H1 (cell line): ENCODE results near the gene MORN2. TPM values are rescaled to one million over a fixed set of nuclear protein-coding genes. Genes with fewer than 3 reads are reported as not detected.

Experiments used
- polyA plus RNA-seq, 7 experiments: library from polyadenylated mRNA; depleted of rRNA in 3 of 7; stranded (reverse) in 5 of 7; unstranded in 2 of 7; fragments of >200 nt in 5 of 7; fragments of 200-250 nt in 2 of 7; gene quantifications; 1 replicate in 5 of 7; 2 replicates in 1 of 7; 4 replicates in 1 of 7; pipeline versions ENCODE4 v1.2.1 to v1.2.3, GENCODE V29; 2011 to 2013; ENCODE audit warnings: missing spikeins in 2 of 7, mixed read lengths in 2 of 7
- total RNA-seq: library from RNA; stranded (reverse); fragmentation: NEBNext Ultra II Directional; extraction: Animal tissue kit (Norgen Biotek cat#: 25700); gene quantifications from 2 replicates; pipeline ENCODE4 v1.2.1, GENCODE V29; 2021
- TF ChIP-seq, protein P1 (sequence below): fragments of 300-600 bp; sonication (generic); IDR thresholded peaks from 2 replicates; pipeline ENCODE4 v1.7.1; 2012; ENCODE audit warnings: low read length, moderate library complexity, mild to moderate bottlenecking, inconsistent platforms; ENCODE audit not compliant: insufficient replicate concordance
- TF ChIP-seq, protein P2 (sequence below), 3 experiments: IDR thresholded peaks; 1 replicate in 2 of 3; 2 replicates in 1 of 3; pipeline versions ENCODE4 v1.5.1 to v1.6.1; 2011; ENCODE audit warnings: low read length in 3 of 3, mild to moderate bottlenecking in 3 of 3, inconsistent platforms in 2 of 3, low read depth in 1 of 3, moderate library complexity in 1 of 3; ENCODE audit not compliant: insufficient read depth in 1 of 3; ENCODE audit errors: control extremely low read depth in 1 of 3

Gene MORN2
- total and polyA plus RNA-seq, 2 of the 8 experiments (the other 6 are each of a cell fraction or from before 2014, with no cell fraction given): 7.2 to 11.3 TPM

DNA sequence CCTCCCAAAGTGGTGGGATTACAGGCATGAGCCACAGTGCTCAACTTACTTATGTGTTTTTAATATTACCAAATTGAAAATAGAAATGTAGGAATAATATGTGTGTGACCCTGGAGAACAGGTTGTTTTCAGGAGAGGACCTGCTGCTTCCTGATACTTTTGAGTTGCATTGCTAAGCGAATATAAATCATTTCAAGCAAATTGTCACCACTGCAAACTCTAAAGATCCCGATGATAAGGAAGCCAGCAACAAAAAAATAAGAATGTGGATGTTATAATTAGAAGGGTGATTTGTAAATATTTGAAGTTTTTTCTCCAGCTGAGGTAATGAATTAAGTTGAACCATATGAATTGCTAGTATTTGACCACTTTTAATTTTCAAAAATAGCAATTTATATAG, 54.8 kb downstream of the MORN2 start (continued):
- TF ChIP-seq, protein P1, sequence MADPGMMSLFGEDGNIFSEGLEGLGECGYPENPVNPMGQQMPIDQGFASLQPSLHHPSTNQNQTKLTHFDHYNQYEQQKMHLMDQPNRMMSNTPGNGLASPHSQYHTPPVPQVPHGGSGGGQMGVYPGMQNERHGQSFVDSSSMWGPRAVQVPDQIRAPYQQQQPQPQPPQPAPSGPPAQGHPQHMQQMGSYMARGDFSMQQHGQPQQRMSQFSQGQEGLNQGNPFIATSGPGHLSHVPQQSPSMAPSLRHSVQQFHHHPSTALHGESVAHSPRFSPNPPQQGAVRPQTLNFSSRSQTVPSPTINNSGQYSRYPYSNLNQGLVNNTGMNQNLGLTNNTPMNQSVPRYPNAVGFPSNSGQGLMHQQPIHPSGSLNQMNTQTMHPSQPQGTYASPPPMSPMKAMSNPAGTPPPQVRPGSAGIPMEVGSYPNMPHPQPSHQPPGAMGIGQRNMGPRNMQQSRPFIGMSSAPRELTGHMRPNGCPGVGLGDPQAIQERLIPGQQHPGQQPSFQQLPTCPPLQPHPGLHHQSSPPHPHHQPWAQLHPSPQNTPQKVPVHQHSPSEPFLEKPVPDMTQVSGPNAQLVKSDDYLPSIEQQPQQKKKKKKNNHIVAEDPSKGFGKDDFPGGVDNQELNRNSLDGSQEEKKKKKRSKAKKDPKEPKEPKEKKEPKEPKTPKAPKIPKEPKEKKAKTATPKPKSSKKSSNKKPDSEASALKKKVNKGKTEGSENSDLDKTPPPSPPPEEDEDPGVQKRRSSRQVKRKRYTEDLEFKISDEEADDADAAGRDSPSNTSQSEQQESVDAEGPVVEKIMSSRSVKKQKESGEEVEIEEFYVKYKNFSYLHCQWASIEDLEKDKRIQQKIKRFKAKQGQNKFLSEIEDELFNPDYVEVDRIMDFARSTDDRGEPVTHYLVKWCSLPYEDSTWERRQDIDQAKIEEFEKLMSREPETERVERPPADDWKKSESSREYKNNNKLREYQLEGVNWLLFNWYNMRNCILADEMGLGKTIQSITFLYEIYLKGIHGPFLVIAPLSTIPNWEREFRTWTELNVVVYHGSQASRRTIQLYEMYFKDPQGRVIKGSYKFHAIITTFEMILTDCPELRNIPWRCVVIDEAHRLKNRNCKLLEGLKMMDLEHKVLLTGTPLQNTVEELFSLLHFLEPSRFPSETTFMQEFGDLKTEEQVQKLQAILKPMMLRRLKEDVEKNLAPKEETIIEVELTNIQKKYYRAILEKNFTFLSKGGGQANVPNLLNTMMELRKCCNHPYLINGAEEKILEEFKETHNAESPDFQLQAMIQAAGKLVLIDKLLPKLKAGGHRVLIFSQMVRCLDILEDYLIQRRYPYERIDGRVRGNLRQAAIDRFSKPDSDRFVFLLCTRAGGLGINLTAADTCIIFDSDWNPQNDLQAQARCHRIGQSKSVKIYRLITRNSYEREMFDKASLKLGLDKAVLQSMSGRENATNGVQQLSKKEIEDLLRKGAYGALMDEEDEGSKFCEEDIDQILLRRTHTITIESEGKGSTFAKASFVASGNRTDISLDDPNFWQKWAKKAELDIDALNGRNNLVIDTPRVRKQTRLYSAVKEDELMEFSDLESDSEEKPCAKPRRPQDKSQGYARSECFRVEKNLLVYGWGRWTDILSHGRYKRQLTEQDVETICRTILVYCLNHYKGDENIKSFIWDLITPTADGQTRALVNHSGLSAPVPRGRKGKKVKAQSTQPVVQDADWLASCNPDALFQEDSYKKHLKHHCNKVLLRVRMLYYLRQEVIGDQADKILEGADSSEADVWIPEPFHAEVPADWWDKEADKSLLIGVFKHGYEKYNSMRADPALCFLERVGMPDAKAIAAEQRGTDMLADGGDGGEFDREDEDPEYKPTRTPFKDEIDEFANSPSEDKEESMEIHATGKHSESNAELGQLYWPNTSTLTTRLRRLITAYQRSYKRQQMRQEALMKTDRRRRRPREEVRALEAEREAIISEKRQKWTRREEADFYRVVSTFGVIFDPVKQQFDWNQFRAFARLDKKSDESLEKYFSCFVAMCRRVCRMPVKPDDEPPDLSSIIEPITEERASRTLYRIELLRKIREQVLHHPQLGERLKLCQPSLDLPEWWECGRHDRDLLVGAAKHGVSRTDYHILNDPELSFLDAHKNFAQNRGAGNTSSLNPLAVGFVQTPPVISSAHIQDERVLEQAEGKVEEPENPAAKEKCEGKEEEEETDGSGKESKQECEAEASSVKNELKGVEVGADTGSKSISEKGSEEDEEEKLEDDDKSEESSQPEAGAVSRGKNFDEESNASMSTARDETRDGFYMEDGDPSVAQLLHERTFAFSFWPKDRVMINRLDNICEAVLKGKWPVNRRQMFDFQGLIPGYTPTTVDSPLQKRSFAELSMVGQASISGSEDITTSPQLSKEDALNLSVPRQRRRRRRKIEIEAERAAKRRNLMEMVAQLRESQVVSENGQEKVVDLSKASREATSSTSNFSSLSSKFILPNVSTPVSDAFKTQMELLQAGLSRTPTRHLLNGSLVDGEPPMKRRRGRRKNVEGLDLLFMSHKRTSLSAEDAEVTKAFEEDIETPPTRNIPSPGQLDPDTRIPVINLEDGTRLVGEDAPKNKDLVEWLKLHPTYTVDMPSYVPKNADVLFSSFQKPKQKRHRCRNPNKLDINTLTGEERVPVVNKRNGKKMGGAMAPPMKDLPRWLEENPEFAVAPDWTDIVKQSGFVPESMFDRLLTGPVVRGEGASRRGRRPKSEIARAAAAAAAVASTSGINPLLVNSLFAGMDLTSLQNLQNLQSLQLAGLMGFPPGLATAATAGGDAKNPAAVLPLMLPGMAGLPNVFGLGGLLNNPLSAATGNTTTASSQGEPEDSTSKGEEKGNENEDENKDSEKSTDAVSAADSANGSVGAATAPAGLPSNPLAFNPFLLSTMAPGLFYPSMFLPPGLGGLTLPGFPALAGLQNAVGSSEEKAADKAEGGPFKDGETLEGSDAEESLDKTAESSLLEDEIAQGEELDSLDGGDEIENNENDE: no peak
- TF ChIP-seq, protein P2, sequence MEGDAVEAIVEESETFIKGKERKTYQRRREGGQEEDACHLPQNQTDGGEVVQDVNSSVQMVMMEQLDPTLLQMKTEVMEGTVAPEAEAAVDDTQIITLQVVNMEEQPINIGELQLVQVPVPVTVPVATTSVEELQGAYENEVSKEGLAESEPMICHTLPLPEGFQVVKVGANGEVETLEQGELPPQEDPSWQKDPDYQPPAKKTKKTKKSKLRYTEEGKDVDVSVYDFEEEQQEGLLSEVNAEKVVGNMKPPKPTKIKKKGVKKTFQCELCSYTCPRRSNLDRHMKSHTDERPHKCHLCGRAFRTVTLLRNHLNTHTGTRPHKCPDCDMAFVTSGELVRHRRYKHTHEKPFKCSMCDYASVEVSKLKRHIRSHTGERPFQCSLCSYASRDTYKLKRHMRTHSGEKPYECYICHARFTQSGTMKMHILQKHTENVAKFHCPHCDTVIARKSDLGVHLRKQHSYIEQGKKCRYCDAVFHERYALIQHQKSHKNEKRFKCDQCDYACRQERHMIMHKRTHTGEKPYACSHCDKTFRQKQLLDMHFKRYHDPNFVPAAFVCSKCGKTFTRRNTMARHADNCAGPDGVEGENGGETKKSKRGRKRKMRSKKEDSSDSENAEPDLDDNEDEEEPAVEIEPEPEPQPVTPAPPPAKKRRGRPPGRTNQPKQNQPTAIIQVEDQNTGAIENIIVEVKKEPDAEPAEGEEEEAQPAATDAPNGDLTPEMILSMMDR (IDR thresholded peaks at IDR 0.05; ENCODE audit: control extremely low read depth in 1 of 3, insufficient read depth in 1 of 3, low read depth in 1 of 3, low read length in 3 of 3): no peak
